ENCODE measurements around the gene STK38L.

Gene STK38L

GRCh38 chr12:27279826-27280225 is 35.7 kb downstream of the STK38L start:
- DNase-seq (ENCODE audit: low spot score) = peak; percentile 89

GRCh38 chr12:27280412-27280811 is 36.3 kb downstream of the STK38L start:
- peak; percentile 56 for DNase-seq (ENCODE audit: low spot score)

- DNase-seq (ENCODE audit: low spot score) = no peak
Observed at GRCh38 chr12:27282754-27283153, 38.7 kb downstream of the STK38L start.

GRCh38 chr12:27284021-27284420 is 39.9 kb downstream of the STK38L start:
- DNase-seq (ENCODE audit: low spot score) = no peak

- no peak for DNase-seq (ENCODE audit: low spot score)
Observed at GRCh38 chr12:27284751-27285150, 40.7 kb downstream of the STK38L start.

GRCh38 chr12:27285403-27285802 is 41.3 kb downstream of the STK38L start:
- DNase-seq (ENCODE audit: low spot score) = no peak

- no peak for DNase-seq (ENCODE audit: low spot score)
Observed at GRCh38 chr12:27289414-27289813, 45.3 kb downstream of the STK38L start.

- no peak for DNase-seq (ENCODE audit: low spot score)
Observed at GRCh38 chr12:27290501-27291168, 46.5 kb downstream of the STK38L start.

- DNase-seq (ENCODE audit: low spot score) = no peak
Observed at GRCh38 chr12:27291862-27292261, 47.8 kb downstream of the STK38L start.

GRCh38 chr12:27292718-27293117 is 48.6 kb downstream of the STK38L start:
- no peak for DNase-seq (ENCODE audit: low spot score)

- no peak for DNase-seq (ENCODE audit: low spot score)
Observed at GRCh38 chr12:27293463-27293862, 49.4 kb downstream of the STK38L start.

GRCh38 chr12:27296674-27297073 is 52.6 kb downstream of the STK38L start:
- DNase-seq (ENCODE audit: low spot score) = no peak

GRCh38 chr12:27297566-27297965 is 53.5 kb downstream of the STK38L start:
- no peak for DNase-seq (ENCODE audit: low spot score)

GRCh38 chr12:27299102-27299501 is 55.0 kb downstream of the STK38L start:
- DNase-seq (ENCODE audit: low spot score) = no peak

- DNase-seq (ENCODE audit: low spot score) = no peak
Observed at GRCh38 chr12:27300226-27300625, 56.1 kb downstream of the STK38L start.

GRCh38 chr12:27303139-27304111 is 59.3 kb downstream of the STK38L start:
- no peak for DNase-seq (ENCODE audit: low spot score)

- DNase-seq (ENCODE audit: low spot score) = no peak
Observed at GRCh38 chr12:27304856-27305255, 60.8 kb downstream of the STK38L start.

- DNase-seq (ENCODE audit: low spot score) = peak; percentile 69
Observed at GRCh38 chr12:27305673-27306456, 61.8 kb downstream of the STK38L start.

- no peak for DNase-seq (ENCODE audit: low spot score)
Observed at GRCh38 chr12:27309293-27309994, 65.4 kb downstream of the STK38L start.

GRCh38 chr12:27309995-27310315 is 65.9 kb downstream of the STK38L start:
- DNase-seq (ENCODE audit: low spot score) = no peak

- no peak for DNase-seq (ENCODE audit: low spot score)
Observed at GRCh38 chr12:27316947-27317346, 72.9 kb downstream of the STK38L start.

GRCh38 chr12:27319409-27319808 is 75.3 kb downstream of the STK38L start:
- no peak for DNase-seq (ENCODE audit: low spot score)

Measured in LoVo (cell line).